Measurements from ENCODE around the gene FGFBP3. TPM values are rescaled to one million over a fixed set of nuclear protein-coding genes. Genes with fewer than 3 reads are reported as not detected.

FGFBP3 gene
- total and polyA plus RNA-seq, 2 experiments from 2014 or later = 65.7 to 73.9 TPM

- TF ChIP-seq, protein P1, sequence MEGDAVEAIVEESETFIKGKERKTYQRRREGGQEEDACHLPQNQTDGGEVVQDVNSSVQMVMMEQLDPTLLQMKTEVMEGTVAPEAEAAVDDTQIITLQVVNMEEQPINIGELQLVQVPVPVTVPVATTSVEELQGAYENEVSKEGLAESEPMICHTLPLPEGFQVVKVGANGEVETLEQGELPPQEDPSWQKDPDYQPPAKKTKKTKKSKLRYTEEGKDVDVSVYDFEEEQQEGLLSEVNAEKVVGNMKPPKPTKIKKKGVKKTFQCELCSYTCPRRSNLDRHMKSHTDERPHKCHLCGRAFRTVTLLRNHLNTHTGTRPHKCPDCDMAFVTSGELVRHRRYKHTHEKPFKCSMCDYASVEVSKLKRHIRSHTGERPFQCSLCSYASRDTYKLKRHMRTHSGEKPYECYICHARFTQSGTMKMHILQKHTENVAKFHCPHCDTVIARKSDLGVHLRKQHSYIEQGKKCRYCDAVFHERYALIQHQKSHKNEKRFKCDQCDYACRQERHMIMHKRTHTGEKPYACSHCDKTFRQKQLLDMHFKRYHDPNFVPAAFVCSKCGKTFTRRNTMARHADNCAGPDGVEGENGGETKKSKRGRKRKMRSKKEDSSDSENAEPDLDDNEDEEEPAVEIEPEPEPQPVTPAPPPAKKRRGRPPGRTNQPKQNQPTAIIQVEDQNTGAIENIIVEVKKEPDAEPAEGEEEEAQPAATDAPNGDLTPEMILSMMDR (conservative IDR thresholded peaks at IDR 0.05; ENCODE audit: low read depth in 2 of 2) = no peak
- TF ChIP-seq EZH2 (IDR thresholded peaks at IDR 0.05; ENCODE audit: low read depth, unreplicated experiment) = no peak
- no peak for TF ChIP-seq ZNF331 (CRISPR knock-in tag; IDR thresholded peaks at IDR 0.05; ENCODE audit: low read depth)
- no peak for TF ChIP-seq POLR2AphosphoS5 (IDR thresholded peaks at IDR 0.05; ENCODE audit: low read depth)
- TF ChIP-seq STAT1 (IDR thresholded peaks at IDR 0.05; ENCODE audit: unreplicated experiment) = no peak
- TF ChIP-seq ZNF114 (CRISPR knock-in tag; IDR thresholded peaks at IDR 0.05) = no peak
- TF ChIP-seq CREB1 (CRISPR knock-in tag; IDR thresholded peaks at IDR 0.05; ENCODE audit: low read depth) = no peak
These were observed 24.8 kb downstream of the FGFBP3 start (continued) for GRCh38 chr10:91884536-91884935.

DNA sequence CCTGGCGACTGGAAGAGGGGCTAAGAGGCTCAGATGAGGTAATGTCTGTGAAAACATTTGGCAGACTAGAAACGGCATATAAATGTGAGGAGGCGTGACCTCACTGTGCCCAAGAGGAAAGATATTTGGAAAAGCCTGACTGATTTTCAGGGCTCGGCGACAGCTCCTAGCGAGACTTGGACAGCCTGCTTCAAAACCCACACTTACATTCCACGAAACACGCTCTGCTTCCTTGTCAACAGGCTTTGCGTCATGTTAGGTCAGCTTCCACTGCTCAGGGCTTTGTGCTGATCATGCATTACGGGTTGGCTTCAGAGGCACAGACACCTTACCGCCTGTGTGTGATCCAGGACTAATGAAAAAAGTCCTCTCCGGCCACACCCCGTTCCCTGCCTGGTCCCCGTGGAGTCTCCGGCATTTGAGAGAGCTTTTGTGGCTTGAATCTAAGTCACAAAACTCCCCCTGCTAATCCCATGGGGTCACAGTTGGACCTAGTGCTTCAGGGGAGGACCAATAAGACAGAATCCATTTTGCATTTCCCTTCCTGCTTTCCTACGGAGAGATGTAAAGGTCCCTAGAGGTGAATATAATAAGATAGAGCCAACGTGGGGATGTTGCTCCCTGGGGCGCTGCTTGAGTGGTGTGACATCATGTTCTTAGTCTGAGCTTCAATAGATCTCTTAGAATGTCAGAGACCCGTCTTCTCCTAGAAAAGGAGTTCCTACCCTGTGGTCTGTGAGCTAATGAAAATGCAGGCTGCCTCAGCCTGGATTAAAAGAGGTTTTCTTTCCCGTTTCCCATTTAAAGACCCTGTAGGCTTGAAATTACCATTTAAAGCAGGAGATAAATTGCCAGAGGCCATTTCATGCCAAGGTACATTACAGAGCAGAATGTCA, 25.5 kb downstream of the FGFBP3 start:
- Mint-ChIP-seq H3K9me3 (peaks cover 5% of the 10 kb centered on the region; the same call in 1 of the 3 replicates), H3K4me3 (peak overlapping the region; percentile 49; the same call in 2 of the 3 replicates), H3K4me1 (peaks cover 60% of the 10 kb centered on the region), H3K27me3 (ENCODE audit: insufficient read depth, low read depth, poor library complexity) (peaks cover 5% of the 10 kb centered on the region), H3K36me3 (ENCODE audit: low read depth) (peaks cover 10% of the 10 kb centered on the region; the same call in 2 of the 3 replicates), H3K27ac (peak overlapping the region; percentile 85)
- ATAC-seq = peak; percentile 8
- H3K36me3 ChIP-seq (ENCODE audit: insufficient read depth) = no peaks in the 10 kb centered on the region
- H3K27ac ChIP-seq (ENCODE audit: low read depth) = peak overlapping the region; percentile 99
- peak overlapping the region; percentile 27 for H3K4me2 ChIP-seq
- H3K27me3 ChIP-seq (ENCODE audit: insufficient read depth) = no peaks in the 10 kb centered on the region
- peak overlapping the region; percentile 53 for H2AFZ ChIP-seq
- peaks cover 64% of the 10 kb centered on the region for H3K4me1 ChIP-seq (ENCODE audit: insufficient read depth)
- H3K9me2 ChIP-seq (ENCODE audit: insufficient read depth) = peaks cover 6% of the 10 kb centered on the region; the same call in 1 of the 2 replicates
- no peaks in the 10 kb centered on the region for H3K79me2 ChIP-seq (replicated peaks; ENCODE audit: insufficient read depth)
- no peaks in the 10 kb centered on the region for H4K20me1 ChIP-seq (replicated peaks; ENCODE audit: insufficient read depth)
- DNase-seq (ENCODE audit: low spot score) = peak; percentile 55
- TF ChIP-seq, protein P2, sequence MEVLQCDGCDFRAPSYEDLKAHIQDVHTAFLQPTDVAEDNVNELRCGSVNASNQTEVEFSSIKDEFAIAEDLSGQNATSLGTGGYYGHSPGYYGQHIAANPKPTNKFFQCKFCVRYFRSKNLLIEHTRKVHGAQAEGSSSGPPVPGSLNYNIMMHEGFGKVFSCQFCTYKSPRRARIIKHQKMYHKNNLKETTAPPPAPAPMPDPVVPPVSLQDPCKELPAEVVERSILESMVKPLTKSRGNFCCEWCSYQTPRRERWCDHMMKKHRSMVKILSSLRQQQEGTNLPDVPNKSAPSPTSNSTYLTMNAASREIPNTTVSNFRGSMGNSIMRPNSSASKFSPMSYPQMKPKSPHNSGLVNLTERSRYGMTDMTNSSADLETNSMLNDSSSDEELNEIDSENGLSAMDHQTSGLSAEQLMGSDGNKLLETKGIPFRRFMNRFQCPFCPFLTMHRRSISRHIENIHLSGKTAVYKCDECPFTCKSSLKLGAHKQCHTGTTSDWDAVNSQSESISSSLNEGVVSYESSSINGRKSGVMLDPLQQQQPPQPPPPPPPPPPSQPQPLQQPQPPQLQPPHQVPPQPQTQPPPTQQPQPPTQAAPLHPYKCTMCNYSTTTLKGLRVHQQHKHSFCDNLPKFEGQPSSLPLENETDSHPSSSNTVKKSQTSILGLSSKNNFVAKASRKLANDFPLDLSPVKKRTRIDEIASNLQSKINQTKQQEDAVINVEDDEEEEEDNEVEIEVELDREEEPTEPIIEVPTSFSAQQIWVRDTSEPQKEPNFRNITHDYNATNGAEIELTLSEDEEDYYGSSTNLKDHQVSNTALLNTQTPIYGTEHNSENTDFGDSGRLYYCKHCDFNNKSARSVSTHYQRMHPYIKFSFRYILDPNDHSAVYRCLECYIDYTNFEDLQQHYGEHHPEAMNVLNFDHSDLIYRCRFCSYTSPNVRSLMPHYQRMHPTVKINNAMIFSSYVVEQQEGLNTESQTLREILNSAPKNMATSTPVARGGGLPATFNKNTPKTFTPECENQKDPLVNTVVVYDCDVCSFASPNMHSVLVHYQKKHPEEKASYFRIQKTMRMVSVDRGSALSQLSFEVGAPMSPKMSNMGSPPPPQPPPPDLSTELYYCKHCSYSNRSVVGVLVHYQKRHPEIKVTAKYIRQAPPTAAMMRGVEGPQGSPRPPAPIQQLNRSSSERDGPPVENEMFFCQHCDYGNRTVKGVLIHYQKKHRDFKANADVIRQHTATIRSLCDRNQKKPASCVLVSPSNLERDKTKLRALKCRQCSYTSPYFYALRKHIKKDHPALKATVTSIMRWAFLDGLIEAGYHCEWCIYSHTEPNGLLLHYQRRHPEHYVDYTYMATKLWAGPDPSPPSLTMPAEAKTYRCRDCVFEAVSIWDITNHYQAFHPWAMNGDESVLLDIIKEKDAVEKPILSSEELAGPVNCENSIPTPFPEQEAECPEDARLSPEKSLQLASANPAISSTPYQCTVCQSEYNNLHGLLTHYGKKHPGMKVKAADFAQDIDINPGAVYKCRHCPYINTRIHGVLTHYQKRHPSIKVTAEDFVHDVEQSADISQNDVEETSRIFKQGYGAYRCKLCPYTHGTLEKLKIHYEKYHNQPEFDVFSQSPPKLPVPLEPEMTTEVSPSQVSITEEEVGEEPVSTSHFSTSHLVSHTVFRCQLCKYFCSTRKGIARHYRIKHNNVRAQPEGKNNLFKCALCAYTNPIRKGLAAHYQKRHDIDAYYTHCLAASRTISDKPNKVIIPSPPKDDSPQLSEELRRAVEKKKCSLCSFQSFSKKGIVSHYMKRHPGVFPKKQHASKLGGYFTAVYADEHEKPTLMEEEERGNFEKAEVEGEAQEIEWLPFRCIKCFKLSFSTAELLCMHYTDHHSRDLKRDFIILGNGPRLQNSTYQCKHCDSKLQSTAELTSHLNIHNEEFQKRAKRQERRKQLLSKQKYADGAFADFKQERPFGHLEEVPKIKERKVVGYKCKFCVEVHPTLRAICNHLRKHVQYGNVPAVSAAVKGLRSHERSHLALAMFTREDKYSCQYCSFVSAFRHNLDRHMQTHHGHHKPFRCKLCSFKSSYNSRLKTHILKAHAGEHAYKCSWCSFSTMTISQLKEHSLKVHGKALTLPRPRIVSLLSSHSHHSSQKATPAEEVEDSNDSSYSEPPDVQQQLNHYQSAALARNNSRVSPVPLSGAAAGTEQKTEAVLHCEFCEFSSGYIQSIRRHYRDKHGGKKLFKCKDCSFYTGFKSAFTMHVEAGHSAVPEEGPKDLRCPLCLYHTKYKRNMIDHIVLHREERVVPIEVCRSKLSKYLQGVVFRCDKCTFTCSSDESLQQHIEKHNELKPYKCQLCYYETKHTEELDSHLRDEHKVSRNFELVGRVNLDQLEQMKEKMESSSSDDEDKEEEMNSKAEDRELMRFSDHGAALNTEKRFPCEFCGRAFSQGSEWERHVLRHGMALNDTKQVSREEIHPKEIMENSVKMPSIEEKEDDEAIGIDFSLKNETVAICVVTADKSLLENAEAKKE (CRISPR knock-in tag; IDR thresholded peaks at IDR 0.05) = no peak
- TF ChIP-seq CREB1 (CRISPR knock-in tag; IDR thresholded peaks at IDR 0.05; ENCODE audit: low read depth) (0 out of 2 replicates have a peak, but pooled peaks have one; percentile 28), ZNF331 (CRISPR knock-in tag; IDR thresholded peaks at IDR 0.05; ENCODE audit: low read depth) (no peak), ZNF114 (CRISPR knock-in tag; IDR thresholded peaks at IDR 0.05) (no peak), EZH2 (IDR thresholded peaks at IDR 0.05; ENCODE audit: low read depth, unreplicated experiment) (no peak)
- H3F3A ChIP-seq (replicated peaks; ENCODE audit: low read depth) = peaks cover 25% of the 10 kb centered on the region; the same call in 1 of the 2 replicates
- peak overlapping the region; percentile 27; the same call in 1 of the 2 replicates for H3K4me3 ChIP-seq

Measured in GM23338 (cell line).